Lower leg skin (tissue), 4 donors: ENCODE measurements around the gene ZBTB17. TPM values are rescaled to one million over a fixed set of nuclear protein-coding genes. Genes with fewer than 3 reads are reported as not detected.

ENCODE experiments used
- DNase-seq, 2 donors: peaks; one replicate each; pipeline ENCODE4 v3.0.0-alpha.2; 2019; ENCODE audit warnings: low spot score in 2 of 2
- H3K4me3 ChIP-seq: fragments of 200-600 bp; sonication (generic); 2 replicates; pipeline ENCODE4 v1.5.1; 2017; ENCODE audit warnings: mild to moderate bottlenecking, low read depth; ENCODE audit not compliant: poor library complexity, severe bottlenecking
- POLR2A ChIP-seq, 2 donors: fragments of 450-650 bp; IDR thresholded peaks; one replicate each; pipeline ENCODE4 v1.6.1; 2016 to 2017; ENCODE audit warnings: antibody characterized with exemption in 2 of 2, mild to moderate bottlenecking in 1 of 2, moderate library complexity in 1 of 2
- WGBS, 2 donors: methylation state at CpG; one replicate each; pipeline ENCODE4 v1.1.5; 2018; 5-methylcytosine and 5-hydroxymethylcytosine counted together
- intact Hi-C: fragments of 100-400 bp; cut with DNase I; formaldehyde crosslinking; loops from one replicate; pipeline ENCODE4 v1.15.0; 2023; ENCODE audit warnings: low total_unique reads
- total RNA-seq, 4 donors: library from RNA; depleted of rRNA; stranded (reverse); fragments of >200 nt; gene quantifications; one replicate each; pipeline ENCODE4 v1.1.0, GENCODE V29; 2016
- TF ChIP-seq, protein P1 (sequence below), 3 donors: fragments of 450-650 bp; IDR thresholded peaks; one replicate each; pipeline ENCODE4 v1.5.1; 2016; ENCODE audit warnings: antibody characterized with exemption in 3 of 3, mild to moderate bottlenecking in 3 of 3, moderate library complexity in 2 of 3

Gene ZBTB17
- total RNA-seq, 4 donors from 2014 or later: 25.9 to 42.4 (median 29.3) TPM

DNA sequence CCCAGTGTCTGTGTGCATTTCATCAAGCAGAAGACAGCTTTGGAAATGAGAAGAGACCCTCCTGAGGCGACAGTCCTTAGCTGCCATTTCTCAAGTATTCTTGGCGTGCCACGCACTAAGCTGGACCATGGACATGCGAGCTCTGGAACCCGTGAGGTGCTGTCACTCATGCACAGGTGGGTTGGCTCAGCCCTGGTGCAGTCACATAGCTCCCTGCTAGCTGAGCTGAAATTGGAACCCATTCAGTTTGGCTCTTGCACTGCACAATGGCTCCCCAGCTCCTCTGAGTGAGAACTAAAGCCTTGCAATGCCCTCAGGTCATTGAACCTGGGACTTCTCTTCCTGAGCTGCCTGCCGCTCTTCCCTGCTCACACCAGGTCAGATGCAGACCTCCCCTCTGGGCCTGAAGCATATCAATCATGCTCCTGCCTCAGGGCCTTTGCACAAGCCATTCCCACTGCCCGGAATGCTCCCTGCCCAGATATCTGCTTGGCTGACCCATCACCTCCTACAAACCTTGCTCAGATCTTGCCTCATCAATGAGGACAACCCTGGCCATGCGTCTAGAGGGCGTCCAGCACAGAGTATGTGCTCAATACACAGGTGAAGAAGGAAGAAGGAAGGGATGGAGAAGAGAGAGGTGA is 21.9 kb upstream of the ZBTB17 start:
- no peak for DNase-seq
- WGBS, 2 donors: 87 to 96% methylated on average over 9 of the region's 9 CpGs
- TF ChIP-seq, protein P1, sequence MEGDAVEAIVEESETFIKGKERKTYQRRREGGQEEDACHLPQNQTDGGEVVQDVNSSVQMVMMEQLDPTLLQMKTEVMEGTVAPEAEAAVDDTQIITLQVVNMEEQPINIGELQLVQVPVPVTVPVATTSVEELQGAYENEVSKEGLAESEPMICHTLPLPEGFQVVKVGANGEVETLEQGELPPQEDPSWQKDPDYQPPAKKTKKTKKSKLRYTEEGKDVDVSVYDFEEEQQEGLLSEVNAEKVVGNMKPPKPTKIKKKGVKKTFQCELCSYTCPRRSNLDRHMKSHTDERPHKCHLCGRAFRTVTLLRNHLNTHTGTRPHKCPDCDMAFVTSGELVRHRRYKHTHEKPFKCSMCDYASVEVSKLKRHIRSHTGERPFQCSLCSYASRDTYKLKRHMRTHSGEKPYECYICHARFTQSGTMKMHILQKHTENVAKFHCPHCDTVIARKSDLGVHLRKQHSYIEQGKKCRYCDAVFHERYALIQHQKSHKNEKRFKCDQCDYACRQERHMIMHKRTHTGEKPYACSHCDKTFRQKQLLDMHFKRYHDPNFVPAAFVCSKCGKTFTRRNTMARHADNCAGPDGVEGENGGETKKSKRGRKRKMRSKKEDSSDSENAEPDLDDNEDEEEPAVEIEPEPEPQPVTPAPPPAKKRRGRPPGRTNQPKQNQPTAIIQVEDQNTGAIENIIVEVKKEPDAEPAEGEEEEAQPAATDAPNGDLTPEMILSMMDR (IDR thresholded peaks at IDR 0.05): no peak
- no peak for TF ChIP-seq POLR2A (IDR thresholded peaks at IDR 0.05)
- intact Hi-C loops: no loop called here
- no peak overlapping the region for H3K4me3 ChIP-seq

DNA sequence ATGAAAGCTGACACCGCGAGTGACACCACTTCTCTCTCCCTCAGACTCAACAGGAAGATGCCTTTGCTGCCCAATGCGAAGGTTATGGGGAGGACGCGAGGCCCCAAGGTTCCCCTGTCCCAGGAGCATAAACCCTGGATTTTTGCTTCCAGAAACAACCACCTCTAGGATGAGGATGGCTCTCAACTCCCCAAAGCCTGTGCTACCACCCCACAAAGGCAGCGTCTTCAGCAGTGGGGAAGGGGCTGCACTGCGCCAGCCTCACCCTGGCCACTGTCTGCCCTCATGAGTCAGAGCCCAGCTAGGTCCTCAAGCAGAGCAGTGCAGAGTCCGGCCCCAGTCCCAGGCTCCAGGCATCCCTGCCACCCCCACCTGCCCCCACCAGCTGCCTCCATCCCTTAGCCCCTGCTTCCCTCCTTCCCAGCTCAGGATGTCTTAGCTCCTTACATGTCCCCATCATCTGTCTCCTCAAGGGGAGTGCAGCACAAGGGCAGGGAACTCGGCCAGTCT is 21.2 kb upstream of the ZBTB17 start:
- intact Hi-C loops: no loop called here
- no peak for DNase-seq
- no peak for TF ChIP-seq POLR2A (IDR thresholded peaks at IDR 0.05)
- TF ChIP-seq, protein P1 (IDR thresholded peaks at IDR 0.05): no peak
- WGBS, 2 donors: 84 to 90% methylated on average over 4 to 9 of the region's 9 CpGs
- no peak overlapping the region for H3K4me3 ChIP-seq

DNA sequence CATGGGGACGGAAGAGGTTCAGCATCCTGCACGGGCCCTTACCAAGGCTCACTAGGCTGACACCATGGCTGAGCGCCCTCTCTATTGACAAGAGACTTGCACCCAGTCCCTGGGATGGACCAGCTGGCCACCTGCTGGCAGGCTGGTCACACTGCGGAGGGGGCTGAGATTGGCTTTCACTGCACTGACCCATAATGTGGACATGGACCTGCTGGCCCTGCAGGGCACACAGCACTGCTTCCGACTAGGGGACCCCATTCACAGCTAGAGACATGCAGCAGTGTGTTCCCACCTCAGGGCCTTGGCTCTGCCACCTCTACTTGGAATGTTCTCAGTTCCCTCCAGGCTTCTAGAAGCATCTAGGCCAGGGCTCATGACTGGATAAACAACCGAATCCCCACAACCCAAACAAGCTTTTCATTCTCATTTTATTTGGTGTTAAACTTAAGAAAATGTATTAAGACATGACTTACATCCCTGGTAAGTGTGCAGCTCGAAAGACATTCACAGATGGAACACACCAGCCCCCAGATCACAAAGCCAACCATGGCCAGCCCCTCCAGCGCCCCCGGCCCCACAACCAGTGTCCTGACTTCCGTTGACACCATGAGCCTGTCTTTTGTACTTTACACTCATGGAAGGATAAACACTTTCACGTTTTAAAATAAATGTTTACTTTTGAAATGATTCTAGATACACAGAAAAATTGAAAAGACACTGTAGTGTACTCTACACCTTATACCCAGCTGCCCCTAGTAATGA is 18.9 kb upstream of the ZBTB17 start:
- H3K4me3 ChIP-seq: no peak overlapping the region
- intact Hi-C loops: no loop called here
- 67 to 79% methylated on average over 11 of the region's 11 CpGs for WGBS, 2 donors
- DNase-seq: no peak
- TF ChIP-seq POLR2A (IDR thresholded peaks at IDR 0.05): no peak
- TF ChIP-seq, protein P1 (IDR thresholded peaks at IDR 0.05): peak in 1 of 3 donors; percentile 77

DNA sequence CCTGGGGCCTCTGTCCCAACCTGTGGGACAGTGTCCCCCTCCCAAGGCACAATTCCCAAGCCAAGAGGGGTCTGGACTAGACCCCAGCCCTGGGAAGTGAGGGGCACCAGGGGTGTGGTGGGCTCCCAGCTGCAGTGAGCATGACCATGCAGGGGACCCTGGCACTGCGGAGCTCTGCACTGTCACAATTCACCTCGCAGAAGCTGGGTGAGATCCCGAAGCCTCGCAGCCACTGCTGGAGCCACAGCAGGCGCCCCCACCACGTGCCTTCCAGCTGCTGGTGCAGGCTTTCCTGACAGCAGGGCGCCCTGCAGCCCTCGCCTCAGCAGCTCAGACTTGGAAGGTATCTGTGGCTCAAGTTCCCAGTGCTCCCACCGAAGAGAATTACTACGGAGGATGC is 18.2 kb upstream of the ZBTB17 start:
- intact Hi-C loops: no loop called here
- H3K4me3 ChIP-seq: no peak overlapping the region
- WGBS, 2 donors: 85 to 94% methylated on average over 10 of the region's 10 CpGs
- TF ChIP-seq POLR2A (IDR thresholded peaks at IDR 0.05): no peak
- TF ChIP-seq, protein P1 (IDR thresholded peaks at IDR 0.05): no peak
- DNase-seq: no peak

DNA sequence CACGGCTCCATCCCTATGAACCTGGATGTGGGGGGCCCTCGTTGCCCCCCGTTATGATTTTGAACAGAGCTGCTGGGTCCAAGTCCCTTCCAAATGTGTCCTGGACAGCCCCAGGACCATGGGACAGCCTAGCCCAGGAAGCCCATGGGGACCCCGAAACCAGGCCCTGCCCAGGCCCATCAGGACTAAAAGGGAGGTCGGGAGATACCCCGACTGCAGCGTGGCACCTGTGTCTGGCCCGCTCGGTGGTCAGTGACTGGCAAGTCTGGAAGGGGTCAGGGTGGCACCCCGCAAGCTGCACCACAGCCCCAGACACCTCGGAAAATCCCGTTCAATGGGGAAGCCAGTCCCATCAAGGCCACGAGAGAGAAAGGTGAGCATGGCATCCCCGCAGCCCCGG is 17.8 kb upstream of the ZBTB17 start:
- H3K4me3 ChIP-seq: no peak overlapping the region
- TF ChIP-seq POLR2A (IDR thresholded peaks at IDR 0.05): no peak
- TF ChIP-seq, protein P1 (IDR thresholded peaks at IDR 0.05): no peak
- WGBS, 2 donors: 60 to 86% methylated on average over 1 to 12 of the region's 15 CpGs
- DNase-seq: no peak
- intact Hi-C loops: no loop called here
